PC-9 (cell line): ENCODE data around the gene LARGE1.

Experiments used
- EZH2 ChIP-seq: fragments of 200-600 bp; sonication (generic); IDR thresholded peaks from 2 replicates; pipeline ENCODE4 v1.8.0; 2017; ENCODE audit warnings: antibody characterized with exemption, low read depth
- TF ChIP-seq, protein P1 (sequence below): fragments of 200-600 bp; sonication (generic); conservative IDR thresholded peaks from 2 replicates; pipeline ENCODE4 v1.6.1; 2017; ENCODE audit warnings: mixed run types, antibody characterized with exemption, mild to moderate bottlenecking, moderate library complexity

DNA sequence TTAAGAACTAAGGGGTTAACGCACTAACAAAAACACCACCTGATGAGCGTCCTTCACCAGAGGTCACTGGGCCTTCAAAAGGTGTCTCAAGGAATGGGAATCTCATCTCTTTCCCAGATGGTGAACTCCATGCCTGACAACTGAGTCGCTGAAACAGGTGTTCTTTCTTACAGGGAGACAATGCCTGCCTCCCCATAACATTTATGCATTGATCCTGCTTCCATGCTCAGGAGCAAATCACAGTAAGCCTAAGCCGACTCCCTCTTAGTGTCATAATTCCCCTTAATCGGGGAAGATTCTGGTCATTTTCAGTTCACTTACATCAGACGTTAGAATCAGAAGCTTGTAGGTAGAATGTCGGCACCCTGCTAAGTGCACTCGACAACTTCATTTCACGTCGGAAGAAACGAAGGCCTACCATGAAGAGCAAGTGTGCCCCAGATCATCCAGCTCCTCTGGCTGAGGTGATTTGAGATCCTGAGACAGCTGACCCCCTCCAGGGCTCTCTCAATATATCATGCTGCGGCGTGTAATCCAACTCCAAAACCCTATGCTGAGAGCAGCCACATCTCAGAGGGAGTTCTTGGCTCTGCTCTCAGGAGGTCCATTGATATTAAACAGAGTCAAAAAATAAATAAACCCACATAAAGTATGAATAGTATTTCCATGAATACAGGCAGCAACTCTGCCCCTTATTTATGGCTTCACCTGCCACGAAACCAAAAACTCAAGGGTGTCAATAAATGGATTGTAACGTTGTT is 163.1 kb downstream of the LARGE1 start:
- TF ChIP-seq, protein P1, sequence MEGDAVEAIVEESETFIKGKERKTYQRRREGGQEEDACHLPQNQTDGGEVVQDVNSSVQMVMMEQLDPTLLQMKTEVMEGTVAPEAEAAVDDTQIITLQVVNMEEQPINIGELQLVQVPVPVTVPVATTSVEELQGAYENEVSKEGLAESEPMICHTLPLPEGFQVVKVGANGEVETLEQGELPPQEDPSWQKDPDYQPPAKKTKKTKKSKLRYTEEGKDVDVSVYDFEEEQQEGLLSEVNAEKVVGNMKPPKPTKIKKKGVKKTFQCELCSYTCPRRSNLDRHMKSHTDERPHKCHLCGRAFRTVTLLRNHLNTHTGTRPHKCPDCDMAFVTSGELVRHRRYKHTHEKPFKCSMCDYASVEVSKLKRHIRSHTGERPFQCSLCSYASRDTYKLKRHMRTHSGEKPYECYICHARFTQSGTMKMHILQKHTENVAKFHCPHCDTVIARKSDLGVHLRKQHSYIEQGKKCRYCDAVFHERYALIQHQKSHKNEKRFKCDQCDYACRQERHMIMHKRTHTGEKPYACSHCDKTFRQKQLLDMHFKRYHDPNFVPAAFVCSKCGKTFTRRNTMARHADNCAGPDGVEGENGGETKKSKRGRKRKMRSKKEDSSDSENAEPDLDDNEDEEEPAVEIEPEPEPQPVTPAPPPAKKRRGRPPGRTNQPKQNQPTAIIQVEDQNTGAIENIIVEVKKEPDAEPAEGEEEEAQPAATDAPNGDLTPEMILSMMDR = no peak
- TF ChIP-seq EZH2 = no peak
